GM18519 (cell line): Measurements from ENCODE around the gene FECH.
"Not testable (repeated sequence)": the region's sequence is repeated elsewhere in the genome, so short reads cannot be mapped to it uniquely, and the experiment has no call there.

Experiments
- ATAC-seq: cut with Tn5 transposase; IDR thresholded peaks from one replicate; pipeline ENCODE4 v1.9.1; 2021; ENCODE audit warnings: mild to moderate bottlenecking, moderate library complexity; ENCODE audit not compliant: unreplicated experiment, low FRiP score

FECH gene, protein sequence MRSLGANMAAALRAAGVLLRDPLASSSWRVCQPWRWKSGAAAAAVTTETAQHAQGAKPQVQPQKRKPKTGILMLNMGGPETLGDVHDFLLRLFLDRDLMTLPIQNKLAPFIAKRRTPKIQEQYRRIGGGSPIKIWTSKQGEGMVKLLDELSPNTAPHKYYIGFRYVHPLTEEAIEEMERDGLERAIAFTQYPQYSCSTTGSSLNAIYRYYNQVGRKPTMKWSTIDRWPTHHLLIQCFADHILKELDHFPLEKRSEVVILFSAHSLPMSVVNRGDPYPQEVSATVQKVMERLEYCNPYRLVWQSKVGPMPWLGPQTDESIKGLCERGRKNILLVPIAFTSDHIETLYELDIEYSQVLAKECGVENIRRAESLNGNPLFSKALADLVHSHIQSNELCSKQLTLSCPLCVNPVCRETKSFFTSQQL

DNA sequence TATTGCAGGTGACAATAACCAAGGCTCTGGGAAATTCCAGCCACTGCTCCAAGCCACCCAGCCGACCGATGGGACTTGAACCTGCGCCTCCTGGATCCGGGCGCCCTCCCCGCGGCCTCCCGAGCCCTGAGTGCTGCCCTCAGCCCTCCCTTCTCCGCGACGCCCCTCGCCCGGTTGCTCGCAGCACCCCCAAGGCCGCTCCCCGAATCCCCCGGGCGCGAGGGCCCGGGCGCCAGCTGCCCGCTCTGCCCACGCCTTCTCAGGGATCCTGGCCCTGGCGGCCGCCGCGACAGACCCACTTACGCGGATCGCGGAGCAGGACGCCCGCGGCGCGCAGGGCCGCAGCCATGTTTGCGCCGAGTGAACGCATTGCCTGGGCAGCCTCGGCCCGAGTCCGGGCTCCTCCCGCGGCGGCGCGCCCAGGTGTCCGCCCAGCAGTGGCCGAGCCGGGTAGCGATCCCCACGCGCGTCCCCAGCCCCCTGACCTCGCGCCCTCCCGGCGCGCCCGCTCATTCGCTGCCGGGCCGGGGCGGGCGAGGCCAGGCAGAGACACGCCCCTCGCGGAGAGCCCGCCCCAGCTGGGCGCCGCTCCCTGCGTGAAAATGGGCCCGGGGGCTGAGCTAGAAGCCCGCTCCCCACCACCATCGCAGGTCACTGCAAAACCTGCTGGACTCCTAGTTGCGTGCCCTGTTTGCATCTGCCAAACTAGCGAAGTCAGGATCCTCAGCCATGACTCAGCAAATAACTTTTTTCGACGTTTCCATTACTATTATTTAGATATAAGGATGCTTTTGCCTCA lies at the start of gene FECH:
Gene FECH, minus strand, starts transcription at position 452 of the 799 bp plus-strand sequence. Its CDS starts 82 bp downstream, at position 370.
- ATAC-seq: peak; percentile 79

DNA sequence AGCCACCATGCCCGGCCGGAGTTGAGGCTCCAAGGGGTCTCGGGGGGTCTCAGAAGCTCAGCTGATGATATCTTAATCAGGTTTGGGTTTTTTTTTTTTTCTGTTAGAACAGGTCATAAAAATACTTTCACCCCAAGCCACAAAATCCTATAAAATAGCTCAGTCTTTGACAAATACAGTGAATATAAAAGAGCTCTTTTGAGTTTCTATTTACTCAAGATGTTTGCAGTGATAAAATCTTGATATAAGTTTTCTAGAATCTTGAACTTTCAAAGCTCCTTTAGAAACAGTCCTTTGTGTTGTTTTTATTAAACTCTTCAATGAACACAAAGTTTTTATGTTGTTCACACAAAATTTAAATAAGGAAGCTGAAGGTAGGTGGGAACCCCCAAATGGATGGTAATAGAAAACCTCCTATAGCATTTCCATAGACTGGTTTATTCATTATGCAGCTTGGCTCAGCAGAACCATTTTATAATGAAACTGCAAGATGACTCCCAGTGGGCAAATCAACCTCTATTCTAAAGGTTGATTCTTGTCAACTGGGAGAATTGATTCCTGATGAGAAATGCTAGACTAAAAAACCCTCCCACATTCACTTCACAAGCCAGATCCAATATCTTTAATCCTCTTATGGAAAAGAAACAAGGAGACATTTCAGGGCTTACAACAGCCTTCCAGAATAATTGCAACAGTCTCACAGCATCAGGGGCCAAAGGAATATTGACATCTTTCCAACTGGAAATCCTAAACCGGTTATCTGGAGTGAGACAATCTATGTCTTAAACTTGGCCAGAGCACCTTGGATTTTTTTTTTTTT lies 48.7 kb upstream of the FECH start:
- ATAC-seq: no peak

DNA sequence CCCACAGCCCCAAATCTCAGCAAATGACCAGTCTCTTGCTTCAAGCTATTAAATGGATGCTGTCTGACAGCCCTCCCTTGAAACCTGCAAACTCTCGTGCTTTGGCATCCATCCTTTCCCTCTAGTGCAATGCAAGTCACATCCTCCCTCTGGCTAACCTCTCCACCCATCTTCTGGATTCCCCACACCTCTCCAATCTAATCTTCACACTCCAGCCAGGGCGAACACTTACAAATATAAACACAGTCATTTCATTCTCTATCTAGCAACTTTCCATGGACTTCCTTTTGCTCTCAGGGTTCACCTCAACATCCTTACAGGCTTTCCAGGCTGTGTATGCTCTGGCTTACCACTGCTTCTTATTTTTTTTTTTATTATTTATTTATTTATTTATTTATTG lies 45.2 kb upstream of the FECH start:
- ATAC-seq: no peak

DNA sequence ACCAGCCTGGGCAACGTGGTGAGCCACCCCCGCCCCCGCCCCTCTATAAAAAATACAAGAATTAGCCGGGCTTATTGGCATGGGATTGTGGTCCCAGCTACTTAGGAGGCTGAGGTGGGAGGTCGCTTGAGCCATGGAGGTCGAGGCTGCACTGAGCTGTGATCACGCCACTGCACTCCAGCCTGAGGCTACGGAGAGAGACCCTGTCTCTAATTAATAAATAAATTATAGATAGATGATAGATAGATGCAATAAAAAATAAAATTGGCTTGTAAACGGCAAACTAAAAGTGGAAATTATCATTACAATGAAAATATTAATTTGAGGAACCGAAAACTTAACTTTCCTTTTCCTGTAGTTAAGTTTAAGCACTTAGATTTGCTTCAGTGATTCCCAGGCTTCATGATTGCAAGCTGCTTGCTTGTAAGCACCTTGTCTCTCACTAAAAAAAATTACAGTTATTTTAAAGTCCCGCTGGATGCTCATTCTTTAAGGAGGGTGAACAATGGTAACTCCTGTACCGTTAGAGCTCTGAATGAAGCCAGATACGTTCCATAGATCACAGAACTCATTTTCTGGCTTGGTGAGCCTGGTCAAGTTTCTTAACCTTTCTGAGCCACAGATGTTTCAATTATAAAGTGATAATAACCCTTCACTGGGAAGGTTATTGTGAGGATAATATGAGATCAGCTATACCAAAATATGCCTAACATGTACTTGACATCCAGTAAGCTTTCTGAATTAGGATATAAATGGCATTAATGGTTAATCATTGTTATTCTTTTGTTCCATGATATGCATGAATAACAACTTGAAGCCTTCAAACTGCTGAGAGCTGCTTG lies 44.5 kb upstream of the FECH start:
- no peak for ATAC-seq

DNA sequence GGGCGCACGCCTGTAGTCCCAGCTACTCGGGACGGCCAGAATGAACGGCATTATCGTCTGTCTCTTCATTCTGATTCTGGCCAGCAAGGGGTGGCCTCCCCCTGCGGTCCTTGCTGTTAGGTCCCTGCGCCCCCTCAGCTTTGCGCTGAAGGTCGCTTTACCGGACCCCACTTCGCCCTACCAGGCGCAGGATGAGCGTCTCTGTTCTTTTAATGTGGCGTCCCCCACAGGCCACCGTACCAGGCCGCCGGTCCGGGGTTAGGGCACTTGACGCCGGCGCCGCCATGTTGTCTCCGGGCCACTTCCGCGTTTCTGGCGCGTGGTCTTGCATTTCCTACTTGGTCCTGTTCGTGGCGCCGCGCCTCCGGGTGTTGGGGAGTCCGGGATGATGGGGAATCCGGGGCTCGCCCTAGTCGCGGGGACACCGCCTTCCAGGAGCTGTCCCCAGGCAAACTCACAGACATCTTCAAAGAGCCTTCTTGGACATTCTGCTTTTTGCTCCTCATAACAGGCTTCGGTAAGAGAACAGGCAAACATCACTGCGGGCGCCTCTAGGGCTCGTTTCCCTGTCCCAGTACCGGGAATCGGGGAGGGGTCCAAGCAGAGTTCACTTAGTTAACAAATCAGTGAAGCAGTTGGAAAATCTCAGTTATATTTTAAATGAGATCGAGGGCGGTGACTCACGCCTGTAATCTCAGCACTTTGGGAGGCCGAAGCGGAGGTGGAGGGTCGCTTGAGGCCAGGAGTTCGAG lies 43.7 kb upstream of the FECH start:
- peak; percentile 73 for ATAC-seq

DNA sequence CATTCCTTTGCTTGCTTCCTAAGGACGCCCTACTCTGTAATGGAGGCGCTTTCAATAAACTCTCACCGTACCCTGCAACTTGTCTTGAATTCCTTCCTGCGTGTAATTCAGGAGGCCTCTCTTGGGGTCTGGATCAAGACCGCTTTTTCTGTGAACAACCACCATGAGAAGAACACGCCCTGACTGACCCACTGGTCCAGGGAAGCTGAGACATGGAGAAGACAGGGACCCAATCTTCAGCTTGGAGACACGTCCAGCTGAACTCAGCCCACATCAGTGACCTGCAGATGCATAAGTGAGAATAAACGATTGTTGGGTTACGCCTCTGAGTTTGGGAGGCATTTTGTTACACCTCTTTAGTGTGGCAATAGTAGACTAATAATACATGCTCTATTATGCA lies 42.9 kb upstream of the FECH start:
- ATAC-seq: no peak

DNA sequence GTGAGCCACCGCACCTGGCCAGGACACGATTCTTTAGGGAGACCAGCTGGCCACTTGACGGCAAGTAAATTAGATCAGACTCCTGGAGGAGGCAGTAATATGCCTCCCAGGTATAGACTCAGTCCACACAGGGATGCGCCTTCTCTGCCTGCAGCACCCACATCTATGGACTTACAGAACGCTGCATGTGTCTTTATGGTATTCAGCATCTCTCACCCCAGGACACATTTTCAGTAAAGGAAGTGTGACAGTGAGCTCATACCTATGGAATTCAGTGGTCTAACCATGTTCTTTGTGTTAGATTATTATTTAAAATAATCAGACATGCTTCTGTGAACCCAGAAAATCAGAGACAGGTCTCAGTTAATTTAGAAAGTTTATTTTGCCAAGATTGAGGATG lies 41.0 kb upstream of the FECH start:
- no peak for ATAC-seq

DNA sequence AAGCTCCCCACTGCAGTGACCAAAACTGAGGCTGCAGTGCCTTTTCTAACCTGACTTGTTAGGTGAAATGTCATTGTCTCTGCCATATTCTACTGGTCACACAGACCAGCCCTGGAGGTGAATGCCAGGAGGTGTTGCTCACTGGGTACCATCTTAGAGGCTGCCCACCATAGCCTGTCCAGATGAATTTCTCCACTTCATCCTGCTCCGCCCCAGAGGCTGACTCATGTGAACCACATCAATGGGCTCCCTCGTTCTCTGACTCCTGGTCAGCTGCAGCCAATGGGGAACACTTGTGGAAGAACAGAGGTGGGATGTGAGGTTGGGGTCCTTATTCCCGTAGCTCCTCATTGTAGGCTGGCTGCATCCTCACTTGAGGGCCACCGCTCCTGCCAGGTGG lies 38.5 kb upstream of the FECH start:
- no peak for ATAC-seq

DNA sequence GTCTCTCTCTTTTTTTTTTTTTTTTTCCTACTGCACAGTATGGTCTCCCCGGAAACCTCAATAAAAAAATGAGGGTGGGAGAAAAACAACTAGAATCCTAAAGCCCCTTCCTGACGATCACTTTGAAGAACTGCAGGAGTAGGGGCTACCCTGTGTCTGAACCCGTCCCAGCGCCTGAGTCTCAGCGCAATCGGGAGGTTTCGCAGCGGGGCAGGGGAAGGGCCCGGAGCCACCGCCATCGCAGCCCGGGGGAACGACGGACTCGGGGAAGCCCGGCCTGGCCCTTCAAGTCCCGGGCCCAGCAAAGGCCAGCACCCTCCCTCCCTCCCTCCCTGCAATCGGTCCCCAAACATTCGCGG lies 34.7 kb upstream of the FECH start:
- ATAC-seq: peak; percentile 4

DNA sequence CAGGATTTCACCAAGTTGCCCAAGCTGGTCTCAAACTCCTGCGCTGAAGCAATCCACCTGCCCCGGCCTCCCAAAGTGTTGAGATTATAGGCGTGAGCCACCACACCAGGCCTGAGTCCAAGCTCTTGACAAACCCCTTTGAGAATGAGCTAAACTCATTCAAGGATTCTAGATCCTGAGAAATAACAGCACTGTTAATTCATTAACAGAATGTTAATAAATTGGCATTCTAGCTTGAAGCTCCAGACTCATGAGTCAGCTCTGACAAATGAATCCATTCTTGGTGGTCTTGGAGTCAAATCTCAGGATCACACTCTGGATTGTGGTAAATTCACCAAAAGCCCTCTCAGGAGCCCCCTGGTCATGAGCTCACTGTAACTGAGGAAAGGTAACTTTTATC lies 33.4 kb upstream of the FECH start:
- ATAC-seq: no peak

DNA sequence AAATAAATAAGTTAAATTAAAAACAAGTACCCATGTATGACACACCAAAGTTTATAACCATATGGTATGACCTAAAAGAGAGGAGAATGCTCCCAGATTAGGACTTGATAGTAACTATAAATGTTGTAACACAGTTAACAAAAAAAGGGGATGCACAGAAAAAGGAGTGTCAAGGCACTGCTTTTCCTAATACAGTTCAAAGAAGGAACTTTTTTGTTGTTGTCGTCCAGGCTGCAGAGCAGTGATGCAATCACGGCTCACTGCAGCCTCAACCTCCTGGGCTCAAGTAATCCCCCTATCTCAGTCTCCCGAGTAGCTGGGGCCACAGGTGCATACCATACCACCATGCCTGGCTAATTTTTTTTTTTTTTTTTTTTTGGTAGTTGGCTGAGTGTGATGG lies 32.4 kb upstream of the FECH start:
- no peak for ATAC-seq

DNA sequence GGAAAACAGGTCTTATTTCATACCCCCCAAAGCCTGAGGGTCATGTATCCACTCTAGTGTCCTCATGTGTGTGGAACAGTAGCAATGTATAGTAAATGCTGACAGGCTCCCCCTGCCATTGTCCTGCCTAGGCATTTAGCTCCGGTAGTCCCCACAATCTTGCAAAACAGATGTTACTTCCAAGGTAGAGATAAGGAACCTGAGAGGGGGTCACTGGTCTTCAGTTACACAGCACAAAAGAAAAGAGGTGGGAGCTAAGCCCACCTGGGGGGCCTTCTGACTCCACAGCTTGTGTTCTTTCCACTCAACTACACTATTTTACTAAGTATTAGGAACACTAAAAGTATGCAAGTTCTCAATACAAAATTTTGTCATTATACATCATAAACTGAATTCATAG lies 17.4 kb upstream of the FECH start:
- no peak for ATAC-seq

DNA sequence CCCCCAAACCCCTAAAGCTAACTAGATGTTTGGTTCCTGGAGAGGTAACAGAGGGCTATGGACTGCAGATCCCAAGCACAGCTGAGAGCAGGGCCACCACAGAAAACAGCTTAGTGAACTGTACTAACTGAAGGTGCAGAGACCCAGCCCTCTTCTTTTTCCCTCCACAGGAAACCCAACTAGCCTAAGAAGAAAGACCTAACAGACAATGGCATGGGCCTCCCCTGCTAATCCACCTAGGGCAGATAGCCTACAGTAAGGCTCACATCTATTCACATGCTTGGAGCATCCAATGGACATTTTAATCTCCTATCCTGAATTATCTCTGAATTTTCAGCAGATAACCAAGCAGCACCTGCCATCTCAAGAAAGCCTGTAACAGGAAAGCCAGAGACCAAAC lies 8.8 kb upstream of the FECH start:
- no peak for ATAC-seq

DNA sequence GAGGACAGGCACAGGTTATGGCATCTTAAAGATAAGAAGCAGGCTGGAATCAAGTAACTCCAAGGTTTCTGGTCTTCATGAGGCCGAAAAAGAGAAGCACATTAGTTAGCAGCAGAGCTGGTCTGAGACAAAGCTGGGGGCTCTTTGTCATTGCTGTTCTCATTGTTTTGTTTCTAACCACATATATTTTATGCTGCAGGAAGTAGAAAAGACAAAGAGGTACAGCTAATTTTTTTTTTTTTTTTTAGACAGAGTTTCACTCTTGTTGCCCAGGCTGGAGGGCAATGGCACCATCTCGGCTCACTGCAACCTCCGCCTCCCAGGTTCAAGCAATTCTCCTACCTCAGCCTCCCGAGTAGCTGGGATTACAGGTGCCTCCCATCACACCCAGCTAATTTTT lies 6.2 kb upstream of the FECH start:
- ATAC-seq: not testable (repeated sequence)

DNA sequence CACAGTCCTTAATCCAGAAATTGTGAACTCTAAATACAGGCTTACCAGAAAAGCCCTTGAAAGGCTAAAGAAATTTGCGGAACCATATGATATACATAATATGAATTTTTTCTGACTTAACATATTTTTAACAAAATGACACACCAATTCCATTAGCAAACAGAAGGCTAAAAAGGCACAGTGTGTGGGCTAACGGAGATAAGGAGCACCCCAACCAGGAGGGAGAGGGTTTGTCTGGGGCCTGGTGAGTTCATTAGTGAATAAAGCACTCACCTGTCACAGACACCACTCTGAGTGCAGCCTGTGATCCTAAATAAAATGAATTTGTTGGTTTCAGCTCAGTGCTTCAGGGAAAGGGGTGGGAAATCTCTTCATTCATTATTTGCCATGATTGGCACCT lies 2.7 kb upstream of the FECH start:
- no peak for ATAC-seq

DNA sequence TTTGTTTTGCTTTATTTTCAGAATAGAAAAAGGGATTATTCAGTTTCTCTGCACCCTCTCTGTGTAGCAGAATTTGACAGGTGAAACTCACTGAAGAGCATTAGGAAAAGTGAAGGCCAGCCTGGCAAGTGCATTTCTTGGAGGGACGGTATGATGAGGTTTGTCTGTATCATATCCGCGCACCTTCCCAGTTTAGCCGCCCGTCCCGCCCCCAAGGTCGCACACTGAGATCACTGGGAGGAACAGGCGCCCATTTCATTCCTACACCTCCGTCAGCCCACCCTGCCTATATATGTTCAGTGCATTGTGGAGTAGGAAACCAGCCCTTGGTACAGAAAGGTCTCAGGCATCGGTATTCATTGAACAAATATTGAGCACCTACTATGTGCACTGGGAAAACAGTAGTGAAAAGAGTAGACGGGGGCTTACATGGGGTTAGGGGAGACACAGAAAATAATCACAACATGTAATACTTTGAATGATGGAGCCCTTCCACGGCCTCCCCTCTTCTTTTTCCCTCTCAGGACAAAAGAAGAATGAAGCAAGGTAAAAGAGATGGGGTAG lies 678 bp upstream of the FECH start:
- no peak for ATAC-seq

DNA sequence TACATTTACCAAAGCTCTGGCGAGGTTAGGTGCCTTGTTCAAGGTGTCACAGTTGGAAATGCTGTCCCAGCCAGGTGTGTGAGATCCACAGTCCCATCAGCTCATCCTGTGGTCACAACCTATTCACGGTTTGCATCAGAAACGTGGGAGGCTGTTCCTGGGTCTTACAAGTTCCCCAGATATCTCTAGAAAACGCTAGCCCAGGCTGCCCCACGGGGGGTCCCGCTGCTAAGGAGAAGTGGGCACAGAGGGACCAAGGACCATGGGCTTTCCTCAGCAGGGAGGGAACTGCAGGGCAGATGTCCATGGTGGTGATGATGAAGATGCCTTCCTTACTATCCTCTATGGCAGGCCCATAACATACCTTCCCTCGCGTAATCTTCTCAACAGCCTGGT lies 649 bp downstream of the FECH start:
- ATAC-seq: no peak

DNA sequence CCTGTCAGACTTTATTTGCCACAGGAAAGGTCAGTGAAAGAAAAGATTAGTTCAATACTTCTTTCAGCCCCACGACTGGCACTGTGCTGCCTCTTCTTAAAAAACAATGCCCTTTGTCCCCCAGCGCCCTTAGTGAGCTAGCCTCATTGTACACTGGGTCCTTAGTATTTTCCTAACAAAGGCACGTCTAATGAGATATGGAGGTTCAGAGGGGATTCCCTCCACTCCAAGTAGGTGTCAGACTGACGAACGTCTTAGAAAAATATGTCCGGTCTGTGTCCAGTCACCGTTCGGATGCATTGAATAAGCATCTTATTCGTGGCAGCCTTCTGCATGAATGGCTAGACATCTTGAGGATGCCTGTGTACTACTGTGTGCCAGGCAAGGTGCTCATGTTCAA lies 1.1 kb downstream of the FECH start:
- no peak for ATAC-seq

DNA sequence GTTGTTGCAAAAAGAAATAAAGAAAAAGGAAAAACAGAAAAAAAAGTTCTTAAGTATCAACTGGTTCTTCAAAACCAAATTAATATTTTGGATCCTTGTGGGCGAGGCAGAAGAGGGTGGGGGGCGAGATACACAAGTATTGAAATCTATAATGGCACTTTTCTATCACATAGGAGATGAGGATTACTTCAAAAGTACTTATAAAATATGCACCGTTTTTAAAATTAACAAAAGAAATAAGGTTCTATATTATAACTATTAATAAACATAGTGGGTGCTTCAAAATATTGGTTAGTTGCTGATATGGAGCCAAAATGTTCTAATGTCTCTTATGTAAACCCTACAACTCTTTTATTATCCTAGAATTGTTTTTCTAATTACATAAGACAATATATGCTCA lies 2.1 kb downstream of the FECH start:
- no peak for ATAC-seq
